HCT116 (cell line): ENCODE measurements around the gene IGFBPL1. TPM values are rescaled to one million over a fixed set of nuclear protein-coding genes. Genes with fewer than 3 reads are reported as not detected.

Source experiments
- ATAC-seq: fragments of 200-7000 bp; cut with Tn5 transposase; 2 replicates; pipeline ENCODE4 v1.9.1; 2020; ENCODE audit warnings: mild to moderate bottlenecking, moderate library complexity
- BruUV-seq: library from RNA; stranded (reverse); fragments of 400-500 nt; replicated peaks from 2 replicates; lab custom pipeline; 2021; lab: Mats Ljungman, UMichigan
- CTCF ChIA-PET: fragments of 300-600 bp; sonication (Branson Sonifier 250); formaldehyde crosslinking; loops from one replicate; lab custom pipeline; 2021; ENCODE audit warnings: antibody characterized with exemption; lab: Charles Lee
- POLR2A ChIA-PET: fragments of 300-600, 350-600 bp; sonication (Branson Sonifier 250); formaldehyde crosslinking; loops from one replicate; lab custom pipeline; 2021; ENCODE audit warnings: antibody characterized with exemption; lab: Charles Lee
- RAD21 ChIA-PET, 2 experiments: fragments of 300-600 bp; sonication (Branson Sonifier 250); formaldehyde crosslinking; loops; one replicate each; lab custom pipeline; 2023; ENCODE audit warnings: low total read pairs in 2 of 2; ENCODE audit not compliant: uncharacterized antibody in 2 of 2, unreplicated experiment in 2 of 2, low non-redundant PET in 1 of 2; lab: Charles Lee
- DNase-seq: peaks from one replicate; pipeline ENCODE4 v3.0.0-alpha.2; 2010; ENCODE audit warnings: low read depth, low spot score
- H2AFZ ChIP-seq: fragments of 200-600 bp; shearing (Covaris generic), sonication (generic); 2 replicates; pipeline ENCODE4 v1.6.1; 2017; ENCODE audit warnings: low read depth, mixed run types, mixed read lengths, antibody characterized with exemption, low read length; ENCODE audit not compliant: poor library complexity, severe bottlenecking
- H3K27ac ChIP-seq: 2 replicates; pipeline ENCODE4 v1.5.1; 2012; ENCODE audit warnings: low read depth, low read length
- H3K27me3 ChIP-seq: fragments of 200-600 bp; sonication (generic); 2 replicates; pipeline ENCODE4 v1.6.1; 2016; ENCODE audit warnings: mixed run types, low read length, mixed read lengths; ENCODE audit not compliant: insufficient read depth
- H3K36me3 ChIP-seq, 2 experiments: fragments of 200-500 bp in 1 of 2; fragments of 200-600 bp in 1 of 2; sonication (Bioruptor generic) in 1 of 2; sonication (generic) in 1 of 2; 2 replicates each; pipeline versions ENCODE4 v1.5.1 to v1.6.1; 2014 to 2016; ENCODE audit warnings: low read length in 2 of 2, inconsistent platforms in 1 of 2, mixed read lengths in 1 of 2, mixed run types in 1 of 2; ENCODE audit not compliant: insufficient read depth in 2 of 2, control insufficient read depth in 1 of 2
- H3K4me1 ChIP-seq, 2 experiments: fragments of 200-600 bp in 1 of 2; sonication (generic) in 1 of 2; 2 replicates each; pipeline versions ENCODE4 v1.5.1 to v1.6.1; 2012 to 2017; ENCODE audit warnings: low read length in 2 of 2, inconsistent platforms in 1 of 2, mild to moderate bottlenecking in 1 of 2, mixed read lengths in 1 of 2, mixed run types in 1 of 2, moderate library complexity in 1 of 2; ENCODE audit not compliant: insufficient read depth in 2 of 2, control insufficient read depth in 1 of 2
- H3K4me2 ChIP-seq: fragments of 200-600 bp; sonication (generic); 2 replicates; pipeline ENCODE4 v1.6.1; 2017; ENCODE audit warnings: mixed run types, low read length, mixed read lengths
- H3K4me3 ChIP-seq, 2 experiments: fragments of 200-600 bp in 1 of 2; sonication (generic) in 1 of 2; replicated peaks in 1 of 2; 2 replicates each; pipeline ENCODE4 v1.5.1; 2011 to 2016; ENCODE audit warnings: low read length in 2 of 2, control low read depth in 1 of 2, low read depth in 1 of 2, mild to moderate bottlenecking in 1 of 2, mixed read lengths in 1 of 2, mixed run types in 1 of 2
- H3K79me2 ChIP-seq: fragments of 200-600 bp; sonication (generic); 2 replicates; pipeline ENCODE4 v1.6.1; 2017; ENCODE audit warnings: mild to moderate bottlenecking, mixed run types, low read length, moderate library complexity, mixed read lengths; ENCODE audit not compliant: insufficient read depth
- H3K9ac ChIP-seq: fragments of 200-600 bp; sonication (generic); 2 replicates; pipeline ENCODE4 v1.6.1; 2016; ENCODE audit warnings: low read length, mixed read lengths
- H3K9me2 ChIP-seq: fragments of 200-600 bp; sonication (generic), shearing (Covaris generic); 2 replicates; pipeline ENCODE4 v1.6.1; 2017; ENCODE audit warnings: mixed run types, mild to moderate bottlenecking, moderate library complexity; ENCODE audit not compliant: insufficient read depth
- H3K9me3 ChIP-seq, 2 experiments: fragments of 200-500 bp in 1 of 2; fragments of 200-600 bp in 1 of 2; sonication (Bioruptor generic) in 1 of 2; sonication (generic) in 1 of 2; 2 replicates each; pipeline ENCODE4 v1.6.1; 2014 to 2017; ENCODE audit warnings: low read length in 2 of 2, mixed read lengths in 2 of 2, inconsistent platforms in 1 of 2, low read depth in 1 of 2, mild to moderate bottlenecking in 1 of 2, mixed run types in 1 of 2, moderate library complexity in 1 of 2; ENCODE audit not compliant: control insufficient read depth in 1 of 2, insufficient read depth in 1 of 2
- H4K20me1 ChIP-seq: fragments of 200-600 bp; sonication (generic), shearing (Covaris generic); 2 replicates; pipeline ENCODE4 v1.6.1; 2017; ENCODE audit warnings: mixed run types, mild to moderate bottlenecking, moderate library complexity; ENCODE audit not compliant: insufficient read depth
- ATF3 ChIP-seq: IDR thresholded peaks from 2 replicates; pipeline ENCODE4 v1.6.1; 2012
- EGR1 ChIP-seq: IDR thresholded peaks from 2 replicates; pipeline ENCODE4 v1.6.1; 2012; ENCODE audit warnings: low read depth
- EZH2 ChIP-seq: fragments of 200-600 bp; sonication (generic); IDR thresholded peaks from 2 replicates; pipeline ENCODE4 v1.6.1; 2017; ENCODE audit warnings: antibody characterized with exemption, mixed run types
- EZH2phosphoT487 ChIP-seq: fragments of 200-600 bp; IDR thresholded peaks from 2 replicates; pipeline ENCODE4 v1.6.1; 2018; ENCODE audit warnings: antibody characterized with exemption, borderline replicate concordance
- FOSL1 ChIP-seq: IDR thresholded peaks from 2 replicates; pipeline ENCODE4 v1.6.1; 2012; ENCODE audit warnings: low read depth
- JUND ChIP-seq: IDR thresholded peaks from 2 replicates; pipeline ENCODE4 v1.6.1; 2012
- POLR2A ChIP-seq: IDR thresholded peaks from 2 replicates; pipeline ENCODE4 v1.7.0; 2011; ENCODE audit warnings: borderline replicate concordance; ENCODE audit not compliant: insufficient read depth, insufficient read length; ENCODE audit errors: extremely low read depth
- POLR2AphosphoS5 ChIP-seq: IDR thresholded peaks from 2 replicates; pipeline ENCODE4 v1.6.1; 2011; ENCODE audit warnings: mild to moderate bottlenecking, low read depth, low read length, moderate library complexity
- RAD21 ChIP-seq: IDR thresholded peaks from 2 replicates; pipeline ENCODE4 v1.6.1; 2012; ENCODE audit warnings: low read depth, mild to moderate bottlenecking
- SP1 ChIP-seq: IDR thresholded peaks from 2 replicates; pipeline ENCODE4 v1.6.1; 2012; ENCODE audit warnings: low read depth
- TCF7L2 ChIP-seq: IDR thresholded peaks from 2 replicates; pipeline ENCODE4 v1.7.0; 2011; ENCODE audit warnings: borderline replicate concordance, inconsistent platforms; ENCODE audit not compliant: insufficient read depth, insufficient read length; ENCODE audit errors: extremely low read depth
- YY1 ChIP-seq: IDR thresholded peaks from 2 replicates; pipeline ENCODE4 v1.6.1; 2011; ENCODE audit warnings: low read length, low read depth, moderate library complexity, mild to moderate bottlenecking; ENCODE audit not compliant: insufficient replicate concordance; ENCODE audit errors: extremely low read depth
- ZBTB33 ChIP-seq: IDR thresholded peaks from 2 replicates; pipeline ENCODE4 v1.6.1; 2011; ENCODE audit warnings: mild to moderate bottlenecking, low read length, moderate library complexity; ENCODE audit not compliant: insufficient replicate concordance; ENCODE audit errors: extremely low read depth
- ZNF274 ChIP-seq: fragments of 200-500 bp; sonication (Bioruptor generic); IDR thresholded peaks from 2 replicates; pipeline ENCODE4 v1.6.1; 2014; ENCODE audit warnings: mild to moderate bottlenecking, low read depth, low read length, inconsistent platforms
- intact Hi-C: fragments of 100-400 bp; cut with micrococcal nuclease; formaldehyde crosslinking; loops from 2 replicates; pipeline ENCODE4 v1.10.0; 2022
- total RNA-seq: library from RNA; stranded (reverse); gene quantifications from one replicate; pipeline ENCODE4 v1.2.1, GENCODE V29; 2021; ENCODE audit not compliant: unreplicated experiment
- TF ChIP-seq, protein P1 (sequence below): IDR thresholded peaks from 2 replicates; pipeline ENCODE4 v1.6.1; 2012

IGFBPL1 gene
- total RNA-seq, 1 experiment from 2014 or later = not detected

DNA sequence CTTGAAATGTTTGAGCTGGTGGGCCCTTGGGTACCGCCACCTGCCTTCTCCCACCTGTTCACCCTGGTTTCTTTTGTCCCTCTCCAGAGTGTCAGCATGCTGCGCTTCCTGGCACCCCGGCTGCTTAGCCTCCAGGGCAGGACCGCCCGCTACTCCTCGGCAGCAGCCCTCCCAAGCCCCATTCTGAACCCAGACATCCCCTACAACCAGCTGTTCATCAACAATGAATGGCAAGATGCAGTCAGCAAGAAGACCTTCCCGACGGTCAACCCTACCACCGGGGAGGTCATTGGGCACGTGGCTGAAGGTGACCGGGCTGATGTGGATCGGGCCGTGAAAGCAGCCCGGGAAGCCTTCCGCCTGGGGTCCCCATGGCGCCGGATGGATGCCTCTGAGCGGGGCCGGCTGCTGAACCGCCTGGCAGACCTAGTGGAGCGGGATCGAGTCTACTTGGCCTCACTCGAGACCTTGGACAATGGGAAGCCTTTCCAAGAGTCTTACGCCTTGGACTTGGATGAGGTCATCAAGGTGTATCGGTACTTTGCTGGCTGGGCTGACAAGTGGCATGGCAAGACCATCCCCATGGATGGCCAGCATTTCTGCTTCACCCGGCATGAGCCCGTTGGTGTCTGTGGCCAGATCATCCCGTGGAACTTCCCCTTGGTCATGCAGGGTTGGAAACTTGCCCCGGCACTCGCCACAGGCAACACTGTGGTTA lies 28.4 kb downstream of the IGFBPL1 start (continued):
- no peak for TF ChIP-seq POLR2AphosphoS5
- no peak for TF ChIP-seq FOSL1
- no peak for TF ChIP-seq ATF3
- TF ChIP-seq EGR1 = no peak
- TF ChIP-seq YY1 = no peak
- TF ChIP-seq ZBTB33 = no peak
- TF ChIP-seq EZH2phosphoT487 = no peak
- TF ChIP-seq JUND = no peak
- no peak for TF ChIP-seq EZH2
- no peak for TF ChIP-seq TCF7L2
- no peak for TF ChIP-seq SP1
- no peak for TF ChIP-seq POLR2A
- TF ChIP-seq, all 23 proteins: peak for 0

DNA sequence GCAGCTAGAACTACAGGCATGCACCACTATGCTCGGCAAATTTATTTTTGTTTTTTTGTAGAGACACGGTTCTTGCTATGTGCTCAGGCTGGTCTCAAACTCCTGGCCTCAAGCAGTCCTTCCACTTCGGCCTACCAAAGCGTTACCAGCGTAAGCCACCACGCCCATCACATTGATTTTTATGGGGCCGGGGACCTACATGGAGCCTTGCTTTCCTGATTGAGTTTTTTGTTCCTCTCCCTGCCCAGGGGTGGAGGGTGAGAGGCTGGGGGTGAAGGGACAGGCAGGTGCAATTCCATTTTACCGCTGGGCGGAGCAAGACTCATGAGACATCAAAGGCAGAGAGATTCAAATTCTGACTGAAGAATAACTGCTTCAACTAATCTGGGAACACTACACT lies 29.8 kb downstream of the IGFBPL1 start:
- no peaks in the 10 kb centered on the region for H3K9me3 ChIP-seq
- no peak for TF ChIP-seq SP1
- no peak for TF ChIP-seq ZNF274
- no peak for TF ChIP-seq YY1
- TF ChIP-seq, protein P1, sequence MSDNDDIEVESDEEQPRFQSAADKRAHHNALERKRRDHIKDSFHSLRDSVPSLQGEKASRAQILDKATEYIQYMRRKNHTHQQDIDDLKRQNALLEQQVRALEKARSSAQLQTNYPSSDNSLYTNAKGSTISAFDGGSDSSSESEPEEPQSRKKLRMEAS = no peak
- no peak for TF ChIP-seq RAD21
- TF ChIP-seq ZBTB33 = no peak
- TF ChIP-seq POLR2A = no peak
- TF ChIP-seq, all 23 proteins: peak for 0
- Histone ChIP-seq H3K9me2 (no peaks in the 10 kb centered on the region), H3K27ac (no peak overlapping the region), H3K27me3 (no peaks in the 10 kb centered on the region), H4K20me1 (no peaks in the 10 kb centered on the region), H3K4me2 (0 out of 2 replicates have a peak overlapping the region, but pooled peaks have one; percentile 81), H2AFZ (no peak overlapping the region), H3K9ac (no peak overlapping the region), H3K4me3 (no peak overlapping the region), H3K36me3 (peaks cover 3 to 30% of the 10 kb centered on the region in 2 experiments; a peak in 3 of 4 replicates), H3K4me1 (peaks cover 5 to 13% of the 10 kb centered on the region in 2 experiments; a peak in 3 of 4 replicates), H3K79me2 (peaks cover 44% of the 10 kb centered on the region)
- no peak for DNase-seq
- BruUV-seq = no TSS peak
- ChIA-PET CTCF (no interaction called here), RAD21 (no interaction called here), POLR2A (no interaction called here)
- intact Hi-C loops = loop anchor here (10.0 kb wide), 1 partner anchor 910 kb away; the partner anchor contains the start of gene POLR1E
- no peak for ATAC-seq
